ENCODE results near the gene DAB2IP. TPM values are rescaled to one million over a fixed set of nuclear protein-coding genes. Genes with fewer than 3 reads are reported as not detected.

The DAB2IP gene
- total RNA-seq, 1 experiment from 2014 or later: 17.0 TPM

DNA sequence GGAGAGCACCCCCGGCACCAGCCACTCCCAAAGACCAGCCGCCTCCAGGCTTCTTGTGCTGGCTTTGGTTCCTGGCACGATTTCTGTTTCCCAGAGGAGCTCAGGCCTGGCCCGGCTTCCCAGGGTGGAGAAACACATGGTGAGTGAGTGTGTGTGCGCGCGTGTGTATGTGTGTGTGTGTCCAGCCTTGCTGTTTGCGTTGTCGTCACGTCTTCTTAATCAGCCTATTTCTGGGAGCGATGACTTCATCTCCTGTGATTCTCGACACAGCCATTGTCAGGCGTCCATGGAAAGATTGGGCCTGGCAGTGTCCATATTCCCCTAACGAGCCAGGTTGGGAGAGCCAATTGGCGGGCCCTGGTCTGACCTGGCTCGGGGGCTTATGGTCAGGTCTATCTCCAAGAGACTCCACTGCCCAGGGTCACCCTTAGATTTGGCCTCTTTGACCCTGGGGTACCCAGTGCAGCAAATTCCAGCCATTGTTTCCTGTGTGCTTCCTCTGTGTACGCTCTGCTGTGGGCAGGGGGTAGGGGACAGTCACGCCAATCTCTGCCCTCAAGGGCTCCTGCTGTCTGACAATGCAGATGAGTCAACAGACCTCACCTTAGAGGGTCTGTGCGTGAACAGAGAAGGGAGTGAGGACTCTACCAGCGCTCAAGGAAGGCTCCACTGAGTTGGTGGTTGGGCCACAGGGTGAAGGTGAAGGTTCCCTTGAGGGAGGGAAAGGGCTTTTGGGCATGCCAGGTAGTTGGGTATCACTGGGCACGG, 73.8 kb downstream of the DAB2IP start:
- POLR2A ChIA-PET: interaction anchor here (0.6 to 1.4 kb wide), 9 partner anchors 9 to 179 kb away, joined by 3 to 7 read pairs (median 4); no protein-coding TSS in a partner anchor
- intact Hi-C loops (cut with micrococcal nuclease): loop anchor here (1.0 kb wide), 1 partner anchor 24 kb away; no protein-coding TSS in a partner anchor

DNA sequence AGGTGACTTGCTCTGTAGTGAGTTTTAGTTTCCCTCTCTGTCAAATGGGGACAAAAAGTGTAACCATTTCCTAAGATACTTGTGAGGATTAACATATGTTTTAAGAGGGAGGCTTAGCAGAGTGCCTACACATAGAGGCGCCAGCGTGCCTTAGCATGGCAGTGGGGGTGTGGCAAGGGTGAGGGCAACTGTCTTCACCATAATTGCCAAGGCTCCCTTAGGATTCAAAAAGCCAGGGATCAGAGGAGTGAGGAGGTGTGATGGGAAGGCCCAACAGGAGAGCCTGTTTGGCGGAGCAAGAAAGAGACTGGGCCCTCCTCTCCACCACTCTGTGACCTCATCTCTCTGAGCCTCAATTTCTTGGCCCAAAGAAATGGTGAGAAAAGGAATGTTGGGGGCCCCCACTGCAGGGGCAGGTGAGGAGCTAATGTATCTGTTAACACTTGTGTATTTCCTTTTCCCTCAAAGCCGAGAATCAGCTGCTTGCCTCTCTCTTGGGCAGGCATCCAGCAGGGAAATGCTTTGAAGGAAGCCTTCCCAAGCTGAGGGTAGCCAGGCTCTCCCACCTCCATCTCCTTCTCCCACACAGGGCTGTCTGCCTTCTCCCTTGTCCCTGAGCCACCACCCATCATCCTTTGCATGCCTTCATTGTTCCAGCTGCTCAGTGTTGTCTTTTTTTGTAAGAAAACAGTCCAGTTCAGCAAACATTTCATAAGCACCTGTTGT, 76.0 kb downstream of the DAB2IP start:
- H3K9me3 Mint-ChIP-seq (ENCODE audit: unreplicated experiment): no peaks in the 10 kb centered on the region
- CTCF ChIA-PET: interaction anchor here (0.6 to 2.7 kb wide), 8 partner anchors 8 to 223 kb away, joined by 3 to 13 read pairs (median 3); no protein-coding TSS in a partner anchor
- H3K36me3 Mint-ChIP-seq (ENCODE audit: insufficient read depth, unreplicated experiment): no peaks in the 10 kb centered on the region
- H3K27ac Mint-ChIP-seq (ENCODE audit: low read depth, unreplicated experiment): no peak overlapping the region
- no TSS peak for BruUV-seq (replicated peaks)
- no peak overlapping the region for H3K4me3 Mint-ChIP-seq (ENCODE audit: unreplicated experiment)
- POLR2A ChIA-PET: interaction anchor here (1.6 kb wide), 1 partner anchor 245 kb away, joined by 4 read pairs; no protein-coding TSS in a partner anchor
- intact Hi-C loops (cut with micrococcal nuclease): no loop called here
- H3K27me3 Mint-ChIP-seq (ENCODE audit: insufficient read depth, unreplicated experiment): no peaks in the 10 kb centered on the region
- TF ChIP-seq, protein P1, sequence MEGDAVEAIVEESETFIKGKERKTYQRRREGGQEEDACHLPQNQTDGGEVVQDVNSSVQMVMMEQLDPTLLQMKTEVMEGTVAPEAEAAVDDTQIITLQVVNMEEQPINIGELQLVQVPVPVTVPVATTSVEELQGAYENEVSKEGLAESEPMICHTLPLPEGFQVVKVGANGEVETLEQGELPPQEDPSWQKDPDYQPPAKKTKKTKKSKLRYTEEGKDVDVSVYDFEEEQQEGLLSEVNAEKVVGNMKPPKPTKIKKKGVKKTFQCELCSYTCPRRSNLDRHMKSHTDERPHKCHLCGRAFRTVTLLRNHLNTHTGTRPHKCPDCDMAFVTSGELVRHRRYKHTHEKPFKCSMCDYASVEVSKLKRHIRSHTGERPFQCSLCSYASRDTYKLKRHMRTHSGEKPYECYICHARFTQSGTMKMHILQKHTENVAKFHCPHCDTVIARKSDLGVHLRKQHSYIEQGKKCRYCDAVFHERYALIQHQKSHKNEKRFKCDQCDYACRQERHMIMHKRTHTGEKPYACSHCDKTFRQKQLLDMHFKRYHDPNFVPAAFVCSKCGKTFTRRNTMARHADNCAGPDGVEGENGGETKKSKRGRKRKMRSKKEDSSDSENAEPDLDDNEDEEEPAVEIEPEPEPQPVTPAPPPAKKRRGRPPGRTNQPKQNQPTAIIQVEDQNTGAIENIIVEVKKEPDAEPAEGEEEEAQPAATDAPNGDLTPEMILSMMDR (IDR thresholded peaks at IDR 0.05; ENCODE audit: unreplicated experiment): no peak
- no peak for DNase-seq (ENCODE audit: unreplicated experiment)
- peaks cover 19% of the 10 kb centered on the region for H3K4me1 Mint-ChIP-seq (ENCODE audit: insufficient read depth, unreplicated experiment)

More for the DNA sequence above, 73.8 kb downstream of the DAB2IP start:
- DNase-seq (ENCODE audit: unreplicated experiment): peak; percentile 94
- H3K9me3 Mint-ChIP-seq (ENCODE audit: unreplicated experiment): no peaks in the 10 kb centered on the region
- no peaks in the 10 kb centered on the region for H3K36me3 Mint-ChIP-seq (ENCODE audit: insufficient read depth, unreplicated experiment)
- CTCF ChIA-PET: interaction anchor here (0.6 to 2.7 kb wide), 3 partner anchors 10 to 176 kb away, joined by 3 to 13 read pairs (median 3); no protein-coding TSS in a partner anchor
- H3K4me1 Mint-ChIP-seq (ENCODE audit: insufficient read depth, unreplicated experiment): peaks cover 37% of the 10 kb centered on the region
- TF ChIP-seq, protein P1 (IDR thresholded peaks at IDR 0.05; ENCODE audit: unreplicated experiment): no peak
- H3K4me3 Mint-ChIP-seq (ENCODE audit: unreplicated experiment): no peak overlapping the region
- H3K27me3 Mint-ChIP-seq (ENCODE audit: insufficient read depth, unreplicated experiment): no peaks in the 10 kb centered on the region
- peak overlapping the region; percentile 86 for H3K27ac Mint-ChIP-seq (ENCODE audit: low read depth, unreplicated experiment)
- BruUV-seq (replicated peaks): no TSS peak

DNA sequence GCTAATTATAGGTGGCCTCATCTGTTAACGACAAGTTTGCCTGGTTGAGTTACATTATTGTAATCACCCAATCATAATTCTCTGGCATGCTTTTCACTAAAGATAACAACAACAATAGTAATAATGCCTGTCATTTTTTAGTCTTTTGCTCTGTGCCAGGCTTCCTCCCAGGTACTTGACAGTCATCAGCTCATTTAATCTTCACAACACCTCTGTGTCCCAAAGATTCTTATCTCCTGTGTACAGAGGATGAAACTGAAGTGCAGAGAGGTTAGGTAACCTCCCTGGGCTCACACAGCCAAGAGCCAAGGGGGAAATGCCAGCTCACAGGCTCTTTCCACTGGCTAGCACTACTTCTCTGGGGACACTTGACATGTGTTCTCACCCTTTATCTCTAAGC, 77.5 kb downstream of the DAB2IP start:
- no peaks in the 10 kb centered on the region for H3K9me3 Mint-ChIP-seq (ENCODE audit: unreplicated experiment)
- DNase-seq (ENCODE audit: unreplicated experiment): no peak
- ChIA-PET POLR2A (interaction anchor here (1.6 kb wide), 1 partner anchor 244 kb away, joined by 4 read pairs; no protein-coding TSS in a partner anchor), CTCF (interaction anchor here (0.8 to 1.3 kb wide), 3 partner anchors 9 to 45 kb away, joined by 3 read pairs; no protein-coding TSS in a partner anchor)
- H3K36me3 Mint-ChIP-seq (ENCODE audit: insufficient read depth, unreplicated experiment): no peaks in the 10 kb centered on the region
- no peak overlapping the region for H3K4me3 Mint-ChIP-seq (ENCODE audit: unreplicated experiment)
- no peak overlapping the region for H3K27ac Mint-ChIP-seq (ENCODE audit: low read depth, unreplicated experiment)
- TF ChIP-seq, protein P1 (IDR thresholded peaks at IDR 0.05; ENCODE audit: unreplicated experiment): no peak
- no peaks in the 10 kb centered on the region for H3K27me3 Mint-ChIP-seq (ENCODE audit: insufficient read depth, unreplicated experiment)
- peaks cover 19% of the 10 kb centered on the region for H3K4me1 Mint-ChIP-seq (ENCODE audit: insufficient read depth, unreplicated experiment)
- intact Hi-C loops (cut with micrococcal nuclease): no loop called here
- no TSS peak for BruUV-seq (replicated peaks)
